PFSK-1 (cell line): Measurements from ENCODE around the gene LDHA.

Experiments used
- FOXP2 ChIP-seq: optimal IDR thresholded peaks from 2 replicates; pipeline ENCODE3; 2011; ENCODE audit warnings: borderline replicate concordance, control low read depth, inconsistent platforms; ENCODE audit not compliant: insufficient read depth; ENCODE audit errors: extremely low read length, extremely low read depth
- POLR2AphosphoS5 ChIP-seq: IDR thresholded peaks from 2 replicates; pipeline ENCODE4 v1.6.1; 2012; ENCODE audit warnings: low read depth, mild to moderate bottlenecking, control low read depth, low read length, moderate library complexity
- REST ChIP-seq, 2 experiments: IDR thresholded peaks; 2 replicates each; pipeline versions ENCODE4 v1.6.1 to v1.8.0; 2011 to 2012; ENCODE audit warnings: low read depth in 2 of 2, low read length in 2 of 2, control low read depth in 1 of 2, inconsistent platforms in 1 of 2, mild to moderate bottlenecking in 1 of 2, moderate library complexity in 1 of 2; ENCODE audit not compliant: insufficient read depth in 1 of 2
- SIN3A ChIP-seq: IDR thresholded peaks from 2 replicates; pipeline ENCODE4 v1.6.1; 2012; ENCODE audit warnings: mild to moderate bottlenecking, low read length, moderate library complexity, borderline replicate concordance; ENCODE audit not compliant: insufficient read depth
- TAF1 ChIP-seq: IDR thresholded peaks from 2 replicates; pipeline ENCODE4 v1.6.1; 2012; ENCODE audit warnings: low read length, control low read depth, borderline replicate concordance; ENCODE audit not compliant: insufficient read depth

LDHA gene

GRCh38 chr11:18420067-18420466, 25.7 kb downstream of the LDHA start:
- no peak for TF ChIP-seq TAF1
- no peak for TF ChIP-seq SIN3A
- no peak for TF ChIP-seq REST (IDR thresholded peaks at IDR 0.05; ENCODE audit: insufficient read depth in 1 of 2, low read depth in 2 of 2, low read length in 2 of 2)
- TF ChIP-seq POLR2AphosphoS5 = no peak
- TF ChIP-seq FOXP2 = no peak

- TF ChIP-seq POLR2AphosphoS5 (no peak), FOXP2 (no peak), SIN3A (no peak), TAF1 (no peak), REST (IDR thresholded peaks at IDR 0.05; ENCODE audit: insufficient read depth in 1 of 2, low read depth in 2 of 2, low read length in 2 of 2) (no peak)
These were observed 32.9 kb downstream of the LDHA start for GRCh38 chr11:18427240-18427639.

GRCh38 chr11:18429332-18429731, 35.0 kb downstream of the LDHA start:
- TF ChIP-seq TAF1 = no peak
- TF ChIP-seq SIN3A = no peak
- no peak for TF ChIP-seq REST (IDR thresholded peaks at IDR 0.05; ENCODE audit: insufficient read depth in 1 of 2, low read depth in 2 of 2, low read length in 2 of 2)
- no peak for TF ChIP-seq FOXP2
- no peak for TF ChIP-seq POLR2AphosphoS5

- no peak for TF ChIP-seq TAF1
- no peak for TF ChIP-seq SIN3A
- no peak for TF ChIP-seq FOXP2
- TF ChIP-seq POLR2AphosphoS5 = no peak
- no peak for TF ChIP-seq REST (IDR thresholded peaks at IDR 0.05; ENCODE audit: insufficient read depth in 1 of 2, low read depth in 2 of 2, low read length in 2 of 2)
These were observed 44.3 kb downstream of the LDHA start for GRCh38 chr11:18438691-18439090.

DNA sequence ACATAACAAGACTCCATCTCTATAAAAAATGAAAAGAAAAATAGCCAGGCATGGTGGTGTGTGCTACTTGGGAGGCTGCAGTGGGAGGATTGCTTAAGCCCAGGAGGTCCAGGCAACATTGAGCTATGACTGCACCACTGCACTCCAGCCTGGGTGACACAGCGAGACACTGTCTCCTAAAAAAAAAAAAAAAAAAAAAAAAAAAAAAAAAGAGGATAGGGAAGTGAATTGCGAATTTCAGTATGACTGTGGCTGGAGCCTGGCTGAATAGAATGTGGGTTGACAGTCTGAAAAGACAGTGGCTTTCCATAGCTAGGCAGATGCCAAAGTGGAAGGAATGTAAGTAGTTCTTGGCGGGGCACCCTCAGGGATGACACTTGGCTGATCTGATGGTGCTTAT, 54.9 kb downstream of the LDHA start:
- TF ChIP-seq TAF1 (no peak), FOXP2 (no peak), POLR2AphosphoS5 (no peak), REST (IDR thresholded peaks at IDR 0.05; ENCODE audit: insufficient read depth in 1 of 2, low read depth in 2 of 2, low read length in 2 of 2) (no peak), SIN3A (no peak)
